Duodenal mucosa (tissue), 2 donors: ENCODE results near the gene SEPTIN8.

Experiments
- H3K27ac ChIP-seq: one replicate; pipeline ENCODE4 v1.7.0; 2013; ENCODE audit warnings: low read depth, low read length
- H3K27me3 ChIP-seq, 2 donors: one replicate each; pipeline ENCODE4 v1.7.0; 2013; ENCODE audit warnings: low read length in 2 of 2, control low read depth in 1 of 2; ENCODE audit not compliant: insufficient read depth in 2 of 2, control insufficient read depth in 1 of 2
- H3K36me3 ChIP-seq, 2 donors: one replicate each; pipeline ENCODE4 v1.7.0; 2013; ENCODE audit warnings: low read length in 2 of 2, control low read depth in 1 of 2; ENCODE audit not compliant: insufficient read depth in 2 of 2, control insufficient read depth in 1 of 2
- H3K4me1 ChIP-seq, 2 donors: one replicate each; pipeline ENCODE4 v1.7.0; 2013; ENCODE audit warnings: low read length in 2 of 2, control low read depth in 1 of 2; ENCODE audit not compliant: insufficient read depth in 2 of 2, control insufficient read depth in 1 of 2
- H3K4me3 ChIP-seq, 2 donors: one replicate each; pipeline ENCODE4 v1.7.0; 2013; ENCODE audit warnings: low read length in 2 of 2, low read depth in 1 of 2
- H3K9ac ChIP-seq, 2 donors: one replicate each; pipeline ENCODE4 v1.7.0; 2013; ENCODE audit warnings: low read length in 2 of 2, low read depth in 1 of 2
- H3K9me3 ChIP-seq, 2 donors: one replicate each; pipeline ENCODE4 v1.7.0; 2013; ENCODE audit warnings: low read length in 2 of 2, control low read depth in 1 of 2; ENCODE audit not compliant: control insufficient read depth in 1 of 2

SEPTIN8 gene

GRCh38 chr5:132766020-132766805 is 10.8 kb downstream of the SEPTIN8 start:
- peaks cover 3 to 6% of the 10 kb centered on the region in 2 donors for H3K4me1 ChIP-seq
- H3K27ac ChIP-seq, result no peak overlapping the region
- H3K4me3 ChIP-seq, result no peak overlapping the region

GRCh38 chr5:132765311-132766019 is 11.6 kb downstream of the SEPTIN8 start:
- Histone ChIP-seq H3K27ac (no peak overlapping the region), H3K9me3 (no peaks in the 10 kb centered on the region), H3K9ac (no peak overlapping the region), H3K4me3 (no peak overlapping the region), H3K36me3 (peaks cover 25 to 45% of the 10 kb centered on the region in 2 donors), H3K27me3 (no peaks in the 10 kb centered on the region), H3K4me1 (peaks cover 3 to 6% of the 10 kb centered on the region in 2 donors)

More at GRCh38 chr5:132766020-132766805, 10.8 kb downstream of the SEPTIN8 start:
- H3K27me3 ChIP-seq, result no peaks in the 10 kb centered on the region
- H3K36me3 ChIP-seq, result peaks cover 25 to 38% of the 10 kb centered on the region in 2 donors
- H3K9me3 ChIP-seq, result no peaks in the 10 kb centered on the region
- no peak overlapping the region for H3K9ac ChIP-seq

GRCh38 chr5:132764671-132765238 is 12.3 kb downstream of the SEPTIN8 start:
- Histone ChIP-seq H3K27ac (no peak overlapping the region), H3K27me3 (no peaks in the 10 kb centered on the region), H3K36me3 (peaks cover 28 to 52% of the 10 kb centered on the region in 2 donors), H3K4me3 (no peak overlapping the region), H3K4me1 (peaks cover 3 to 6% of the 10 kb centered on the region in 2 donors), H3K9me3 (no peaks in the 10 kb centered on the region), H3K9ac (no peak overlapping the region)

GRCh38 chr5:132764051-132764450 is 13.0 kb downstream of the SEPTIN8 start:
- Histone ChIP-seq H3K27ac (no peak overlapping the region), H3K4me1 (peaks cover 3 to 6% of the 10 kb centered on the region in 2 donors), H3K36me3 (peaks cover 30 to 57% of the 10 kb centered on the region in 2 donors), H3K9me3 (no peaks in the 10 kb centered on the region), H3K27me3 (no peaks in the 10 kb centered on the region), H3K4me3 (no peak overlapping the region), H3K9ac (no peak overlapping the region)

- Histone ChIP-seq H3K9me3 (no peaks in the 10 kb centered on the region), H3K36me3 (peaks cover 35 to 61% of the 10 kb centered on the region in 2 donors), H3K9ac (no peak overlapping the region), H3K27ac (no peak overlapping the region), H3K27me3 (no peaks in the 10 kb centered on the region), H3K4me3 (no peak overlapping the region), H3K4me1 (peaks cover 3 to 6% of the 10 kb centered on the region in 2 donors)
These were observed 13.6 kb downstream of the SEPTIN8 start for GRCh38 chr5:132763181-132764036.

DNA sequence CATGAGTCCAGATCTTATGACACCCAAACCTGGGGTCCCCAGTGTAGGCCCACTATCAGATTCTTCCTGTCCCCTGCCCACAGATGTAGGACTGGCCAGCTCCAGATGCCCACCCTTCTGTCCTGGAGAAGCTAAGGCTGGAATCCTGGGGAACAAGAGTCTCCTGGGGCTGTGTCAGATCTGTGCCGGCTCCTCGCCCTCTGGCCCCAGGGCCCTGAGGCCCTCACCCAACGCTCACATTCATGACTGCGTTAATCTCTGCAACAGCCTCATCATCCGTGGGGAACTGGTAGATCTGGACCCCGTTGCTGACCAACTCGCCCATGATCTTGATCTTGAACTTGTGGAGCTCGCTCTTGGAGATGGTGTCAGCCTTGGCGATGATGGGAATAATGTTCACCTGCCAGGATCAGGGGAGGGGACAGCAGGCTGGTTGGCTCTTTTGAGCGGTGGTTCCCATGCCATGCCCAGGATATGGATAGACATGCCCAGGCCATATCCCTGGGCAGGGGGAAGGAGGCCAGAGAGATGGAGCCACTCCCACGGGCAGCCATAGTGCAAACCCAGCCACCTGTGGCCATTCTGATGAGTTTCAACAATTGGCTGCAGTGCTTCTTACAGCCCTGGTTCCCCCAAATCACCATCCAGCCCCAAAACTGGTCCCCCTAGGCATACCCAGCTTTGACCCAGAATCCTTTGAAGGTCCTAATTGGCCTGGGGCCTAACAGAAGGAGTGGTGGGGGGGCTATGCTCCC is 14.6 kb downstream of the SEPTIN8 start:
- Histone ChIP-seq H3K4me1 (peaks cover 0 to 3% of the 10 kb centered on the region in 2 donors), H3K36me3 (peaks cover 35 to 70% of the 10 kb centered on the region in 2 donors), H3K27me3 (no peaks in the 10 kb centered on the region), H3K9ac (no peak overlapping the region), H3K27ac (no peak overlapping the region), H3K9me3 (no peaks in the 10 kb centered on the region), H3K4me3 (no peak overlapping the region)

DNA sequence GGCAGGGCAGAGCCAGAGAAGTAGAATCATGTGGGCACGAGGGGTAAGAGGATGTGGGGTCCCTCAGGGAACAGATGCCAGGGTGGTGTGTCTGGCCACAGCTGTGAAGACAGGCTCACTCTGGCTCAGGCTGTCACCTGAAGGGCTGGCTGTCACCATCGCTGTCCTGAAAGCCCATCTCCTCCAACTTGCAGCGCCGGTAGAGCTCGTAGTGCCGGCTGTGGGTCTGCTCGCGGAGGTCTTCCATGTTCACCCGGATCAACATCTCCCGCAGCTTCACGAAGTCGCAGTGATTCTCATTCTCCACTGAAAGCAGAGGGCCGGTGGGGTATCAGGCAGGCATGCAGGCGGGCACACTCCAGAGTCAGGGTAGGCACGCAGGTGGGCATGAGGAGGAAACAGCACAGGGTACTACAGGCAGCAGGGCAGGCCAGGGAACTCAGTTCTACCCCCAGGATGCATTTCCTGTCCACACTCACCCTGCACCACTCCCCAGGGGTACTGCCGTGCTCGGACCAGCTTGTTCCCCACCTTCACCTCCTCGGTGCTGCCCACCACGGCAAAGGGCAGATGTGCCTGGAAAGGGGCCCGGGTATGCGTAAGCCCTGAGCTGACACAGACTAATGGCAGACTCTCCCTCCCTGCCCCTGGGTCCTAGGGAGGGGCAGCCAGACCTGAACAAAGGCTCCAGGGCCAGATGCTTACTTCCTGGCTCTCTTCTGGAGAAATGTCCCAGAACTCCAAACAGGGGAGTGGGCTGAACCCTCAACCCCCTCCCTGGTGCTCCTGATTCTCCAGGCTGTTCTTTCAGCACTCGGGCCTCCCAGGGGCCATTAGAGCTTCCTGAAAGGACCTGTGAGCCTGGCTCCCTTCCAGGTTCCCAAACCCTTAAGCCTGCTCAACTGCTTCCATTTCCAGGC is 15.5 kb downstream of the SEPTIN8 start:
- H3K4me1 ChIP-seq, result no peaks in the 10 kb centered on the region
- H3K36me3 ChIP-seq, result peaks cover 35 to 77% of the 10 kb centered on the region in 2 donors
- no peaks in the 10 kb centered on the region for H3K9me3 ChIP-seq
- H3K9ac ChIP-seq, result no peak overlapping the region
- H3K4me3 ChIP-seq, result no peak overlapping the region
- no peaks in the 10 kb centered on the region for H3K27me3 ChIP-seq
- no peak overlapping the region for H3K27ac ChIP-seq

DNA sequence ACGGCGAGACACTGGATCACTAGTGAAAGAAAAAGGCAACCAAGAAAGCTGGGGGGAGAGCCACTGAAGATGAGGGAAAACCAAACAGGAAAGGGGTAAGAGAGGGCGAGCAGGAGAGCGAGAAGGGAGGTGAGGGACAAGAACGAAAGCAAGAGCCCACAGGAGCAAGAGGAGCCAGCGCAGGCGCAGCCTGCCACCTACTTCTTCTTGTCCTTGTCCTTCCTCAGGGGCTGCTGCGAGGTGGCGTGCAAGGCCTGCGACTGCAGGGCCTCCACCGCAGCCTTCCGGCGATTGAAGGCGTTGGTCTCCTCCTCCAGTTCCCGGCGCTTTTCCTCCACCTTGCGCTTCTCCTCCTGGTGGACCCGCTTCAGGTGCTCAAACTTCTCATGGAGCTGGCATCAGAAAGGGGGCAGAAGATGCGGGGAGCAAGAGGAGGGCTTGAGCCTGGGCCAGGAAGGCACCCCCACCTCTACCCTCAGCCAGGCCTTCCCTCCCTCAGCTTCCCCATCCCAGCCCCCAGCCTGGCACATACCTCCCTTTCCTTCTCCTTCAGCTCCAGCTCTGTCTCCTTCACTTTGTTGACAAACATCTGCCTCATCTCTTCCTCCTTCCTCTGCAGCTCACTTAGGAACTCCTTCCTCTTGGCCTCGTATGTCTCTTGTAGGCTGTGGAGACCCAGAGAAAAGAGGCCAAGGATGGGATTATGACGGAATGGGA is 16.3 kb downstream of the SEPTIN8 start:
- no peaks in the 10 kb centered on the region for H3K4me1 ChIP-seq
- no peak overlapping the region for H3K9ac ChIP-seq
- H3K4me3 ChIP-seq, result no peak overlapping the region
- peaks cover 35 to 79% of the 10 kb centered on the region in 2 donors for H3K36me3 ChIP-seq
- no peaks in the 10 kb centered on the region for H3K27me3 ChIP-seq
- no peak overlapping the region for H3K27ac ChIP-seq
- H3K9me3 ChIP-seq, result no peaks in the 10 kb centered on the region
